ENCODE measurements around the gene PIK3R2. TPM values are rescaled to one million over a fixed set of nuclear protein-coding genes. Genes with fewer than 3 reads are reported as not detected.

PIK3R2 gene
- total and polyA plus RNA-seq, 2 of the 13 experiments (the other 11 are each of a cell fraction or from before 2014, with no cell fraction given), result 18.6 to 25.3 TPM

DNA sequence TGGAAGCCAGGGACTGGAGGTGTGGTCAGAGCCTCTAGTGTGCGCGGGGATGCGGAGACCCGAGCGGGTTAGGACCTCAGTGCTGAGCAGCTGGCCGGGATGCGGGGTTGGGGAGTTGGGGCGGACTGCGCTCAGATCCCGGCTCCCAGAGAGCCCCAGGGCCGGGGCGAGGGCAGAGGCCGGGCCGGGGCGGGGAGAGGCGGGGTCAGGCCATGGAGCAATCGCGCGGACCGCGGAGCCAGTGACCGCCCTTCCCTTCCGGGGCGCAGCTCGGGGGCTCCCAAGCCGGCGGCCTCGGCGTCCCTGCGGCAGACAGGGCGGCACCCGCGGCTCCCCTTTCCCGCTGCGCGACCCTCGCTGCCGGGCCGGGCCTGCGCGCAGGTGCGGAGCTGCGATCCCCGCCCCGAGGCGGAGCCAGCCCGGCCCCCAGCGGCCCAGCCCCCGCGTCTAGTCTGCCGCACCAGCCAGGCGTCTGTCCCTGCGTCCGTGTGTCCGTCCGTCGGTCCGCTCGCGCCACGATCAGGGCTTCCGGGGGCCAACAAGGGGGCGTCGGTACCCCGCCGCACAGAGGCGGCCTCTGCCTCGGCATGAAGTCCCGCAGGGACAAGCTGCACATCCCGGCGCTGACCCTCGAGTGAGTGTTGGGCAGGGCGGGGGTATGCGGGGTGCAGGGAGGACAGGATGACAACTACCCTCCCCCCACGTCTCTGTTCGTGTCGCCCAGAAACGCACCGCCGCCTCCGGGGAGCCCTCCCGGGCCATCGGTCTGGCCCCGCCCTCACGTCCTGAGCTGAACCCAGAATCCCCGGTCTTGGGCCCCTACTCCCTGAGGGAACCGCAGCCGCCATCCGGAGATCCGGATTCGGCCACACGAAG lies 43.0 kb upstream of the PIK3R2 start (continued):
- TF ChIP-seq ZBTB46 (CRISPR knock-in tag; IDR thresholded peaks at IDR 0.05; ENCODE audit: borderline replicate concordance) (no peak), MAFK (conservative IDR thresholded peaks at IDR 0.05 in 1 of 2, IDR thresholded peaks at IDR 0.05 in 1 of 2; ENCODE audit: low read length in 2 of 2) (no peak), ZNF30 (CRISPR knock-in tag; IDR thresholded peaks at IDR 0.05) (no peak), KLF12 (CRISPR knock-in tag; IDR thresholded peaks at IDR 0.05; ENCODE audit: borderline replicate concordance) (no peak), ZNF34 (CRISPR knock-in tag; IDR thresholded peaks at IDR 0.05; ENCODE audit: borderline replicate concordance) (0 out of 2 replicates have a peak, but pooled peaks have one; percentile 55), CHD2 (IDR thresholded peaks at IDR 0.05; ENCODE audit: low read depth, low read length) (no peak), SAP130 (CRISPR knock-in tag; IDR thresholded peaks at IDR 0.05; ENCODE audit: low read depth) (peak; percentile 64), ZNF451 (CRISPR knock-in tag; IDR thresholded peaks at IDR 0.05) (peak; percentile 10; the same call in 1 of the 2 replicates), ZNF597 (CRISPR knock-in tag; IDR thresholded peaks at IDR 0.05) (0 out of 2 replicates have a peak, but pooled peaks have one; percentile 12), PRMT3 (CRISPR knock-in tag; IDR thresholded peaks at IDR 0.05; ENCODE audit: borderline replicate concordance, low read depth) (no peak), SMAD3 (CRISPR knock-in tag; IDR thresholded peaks at IDR 0.05) (no peak), ATF6 (CRISPR knock-in tag; conservative IDR thresholded peaks at IDR 0.05) (no peak), ZNF740 (CRISPR knock-in tag; IDR thresholded peaks at IDR 0.05) (0 out of 2 replicates have a peak, but pooled peaks have one; percentile 26), MIER2 (CRISPR knock-in tag; IDR thresholded peaks at IDR 0.05) (no peak), ZNF615 (CRISPR knock-in tag; IDR thresholded peaks at IDR 0.05; ENCODE audit: borderline replicate concordance) (no peak), PTBP1 (IDR thresholded peaks at IDR 0.05; ENCODE audit: low read depth, low read length, poor library complexity, severe bottlenecking) (no peak), MZF1 (CRISPR knock-in tag; IDR thresholded peaks at IDR 0.05; ENCODE audit: borderline replicate concordance) (no peak)
- TF ChIP-seq, protein P1, sequence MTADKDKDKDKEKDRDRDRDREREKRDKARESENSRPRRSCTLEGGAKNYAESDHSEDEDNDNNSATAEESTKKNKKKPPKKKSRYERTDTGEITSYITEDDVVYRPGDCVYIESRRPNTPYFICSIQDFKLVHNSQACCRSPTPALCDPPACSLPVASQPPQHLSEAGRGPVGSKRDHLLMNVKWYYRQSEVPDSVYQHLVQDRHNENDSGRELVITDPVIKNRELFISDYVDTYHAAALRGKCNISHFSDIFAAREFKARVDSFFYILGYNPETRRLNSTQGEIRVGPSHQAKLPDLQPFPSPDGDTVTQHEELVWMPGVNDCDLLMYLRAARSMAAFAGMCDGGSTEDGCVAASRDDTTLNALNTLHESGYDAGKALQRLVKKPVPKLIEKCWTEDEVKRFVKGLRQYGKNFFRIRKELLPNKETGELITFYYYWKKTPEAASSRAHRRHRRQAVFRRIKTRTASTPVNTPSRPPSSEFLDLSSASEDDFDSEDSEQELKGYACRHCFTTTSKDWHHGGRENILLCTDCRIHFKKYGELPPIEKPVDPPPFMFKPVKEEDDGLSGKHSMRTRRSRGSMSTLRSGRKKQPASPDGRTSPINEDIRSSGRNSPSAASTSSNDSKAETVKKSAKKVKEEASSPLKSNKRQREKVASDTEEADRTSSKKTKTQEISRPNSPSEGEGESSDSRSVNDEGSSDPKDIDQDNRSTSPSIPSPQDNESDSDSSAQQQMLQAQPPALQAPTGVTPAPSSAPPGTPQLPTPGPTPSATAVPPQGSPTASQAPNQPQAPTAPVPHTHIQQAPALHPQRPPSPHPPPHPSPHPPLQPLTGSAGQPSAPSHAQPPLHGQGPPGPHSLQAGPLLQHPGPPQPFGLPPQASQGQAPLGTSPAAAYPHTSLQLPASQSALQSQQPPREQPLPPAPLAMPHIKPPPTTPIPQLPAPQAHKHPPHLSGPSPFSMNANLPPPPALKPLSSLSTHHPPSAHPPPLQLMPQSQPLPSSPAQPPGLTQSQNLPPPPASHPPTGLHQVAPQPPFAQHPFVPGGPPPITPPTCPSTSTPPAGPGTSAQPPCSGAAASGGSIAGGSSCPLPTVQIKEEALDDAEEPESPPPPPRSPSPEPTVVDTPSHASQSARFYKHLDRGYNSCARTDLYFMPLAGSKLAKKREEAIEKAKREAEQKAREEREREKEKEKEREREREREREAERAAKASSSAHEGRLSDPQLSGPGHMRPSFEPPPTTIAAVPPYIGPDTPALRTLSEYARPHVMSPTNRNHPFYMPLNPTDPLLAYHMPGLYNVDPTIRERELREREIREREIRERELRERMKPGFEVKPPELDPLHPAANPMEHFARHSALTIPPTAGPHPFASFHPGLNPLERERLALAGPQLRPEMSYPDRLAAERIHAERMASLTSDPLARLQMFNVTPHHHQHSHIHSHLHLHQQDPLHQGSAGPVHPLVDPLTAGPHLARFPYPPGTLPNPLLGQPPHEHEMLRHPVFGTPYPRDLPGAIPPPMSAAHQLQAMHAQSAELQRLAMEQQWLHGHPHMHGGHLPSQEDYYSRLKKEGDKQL (CRISPR knock-in tag; IDR thresholded peaks at IDR 0.05; ENCODE audit: low read depth), result no peak
